GM18508 (cell line): ENCODE results near the gene MRPS18B.
"Not testable (repeated sequence)": the region's sequence is repeated elsewhere in the genome, so short reads cannot be mapped to it uniquely, and the experiment has no call there.

Experiments
- ATAC-seq: cut with Tn5 transposase; IDR thresholded peaks from one replicate; pipeline ENCODE4 v1.9.1; 2021; ENCODE audit warnings: moderate number of reproducible peaks; ENCODE audit not compliant: insufficient read depth, unreplicated experiment

Gene MRPS18B

GRCh38 chr6:30617565-30618269 lies at the start of gene MRPS18B:
MRPS18B (plus strand) TSS chr6:30617840; CDS start chr6:30617866, 26 bp downstream.
- peak; percentile 36 for ATAC-seq

- ATAC-seq, result no peak
Observed at GRCh38 chr6:30568245-30568644, 49.4 kb upstream of the MRPS18B start.

- ATAC-seq, result no peak
Observed at GRCh38 chr6:30570263-30570662, 47.4 kb upstream of the MRPS18B start.

GRCh38 chr6:30570740-30571074 lies 46.9 kb upstream of the MRPS18B start:
- peak; percentile 10 for ATAC-seq

- peak; percentile 67 for ATAC-seq
Observed at GRCh38 chr6:30571075-30571761, 46.4 kb upstream of the MRPS18B start, which contains the start of gene ABCF1. ABCF1 (plus strand) TSS chr6:30571442; CDS start chr6:30571488, 46 bp downstream.

- no peak for ATAC-seq
Observed at GRCh38 chr6:30571762-30572082, 45.9 kb upstream of the MRPS18B start.

- no peak for ATAC-seq
Observed at GRCh38 chr6:30572148-30572547, 45.5 kb upstream of the MRPS18B start.

- ATAC-seq, result no peak
Observed at GRCh38 chr6:30573113-30573512, 44.5 kb upstream of the MRPS18B start.

- no peak for ATAC-seq
Observed at GRCh38 chr6:30578051-30578450, 39.6 kb upstream of the MRPS18B start.

- no peak for ATAC-seq
Observed at GRCh38 chr6:30583921-30584320, 33.7 kb upstream of the MRPS18B start.

GRCh38 chr6:30589754-30590358 lies 27.8 kb upstream of the MRPS18B start:
- ATAC-seq, result no peak

- no peak for ATAC-seq
Observed at GRCh38 chr6:30590509-30590908, 27.1 kb upstream of the MRPS18B start.

GRCh38 chr6:30591008-30591407 lies 26.6 kb upstream of the MRPS18B start:
- ATAC-seq, result no peak

GRCh38 chr6:30592287-30592686 lies 25.4 kb upstream of the MRPS18B start:
- no peak for ATAC-seq

- ATAC-seq, result not testable (repeated sequence)
Observed at GRCh38 chr6:30597315-30598144, 20.1 kb upstream of the MRPS18B start.

- no peak for ATAC-seq
Observed at GRCh38 chr6:30598912-30599624, 18.6 kb upstream of the MRPS18B start.

GRCh38 chr6:30599625-30600324 lies 17.9 kb upstream of the MRPS18B start:
- no peak for ATAC-seq

- no peak for ATAC-seq
Observed at GRCh38 chr6:30600451-30600961, 17.1 kb upstream of the MRPS18B start.

- no peak for ATAC-seq
Observed at GRCh38 chr6:30601436-30601814, 16.2 kb upstream of the MRPS18B start.
